NCI-H187 treated with DMSO at 0.1 percent for 48 hours (cell line): ENCODE measurements around the gene RUFY3.
"Not testable (repeated sequence)": the region's sequence is repeated elsewhere in the genome, so short reads cannot be mapped to it uniquely, and the experiment has no call there.

Experiments
- DNase-seq: peaks from one replicate; lab custom pipeline; 2025; lab: John Stamatoyannopoulos, UW

Gene RUFY3

DNA sequence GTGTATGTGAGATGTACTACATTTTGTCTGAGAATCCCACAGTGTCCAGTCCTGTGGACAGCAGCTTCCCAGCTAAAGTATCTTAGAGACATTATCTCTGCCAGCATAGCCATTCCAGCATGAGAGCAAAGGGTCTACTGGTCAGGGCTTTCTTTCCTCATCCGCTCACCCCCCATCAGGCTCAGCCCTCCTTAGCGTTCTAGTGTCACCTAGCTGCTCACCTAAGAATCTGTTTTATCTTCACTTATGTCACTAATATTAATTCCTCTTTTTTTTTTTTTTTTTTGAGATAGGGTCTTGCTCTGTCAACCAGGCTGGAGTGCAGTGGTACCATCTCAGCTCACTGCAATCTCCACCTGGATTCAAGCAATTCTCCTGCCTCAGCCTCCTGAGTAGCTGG, 15.6 kb downstream of the RUFY3 start:
- no peak for DNase-seq

DNA sequence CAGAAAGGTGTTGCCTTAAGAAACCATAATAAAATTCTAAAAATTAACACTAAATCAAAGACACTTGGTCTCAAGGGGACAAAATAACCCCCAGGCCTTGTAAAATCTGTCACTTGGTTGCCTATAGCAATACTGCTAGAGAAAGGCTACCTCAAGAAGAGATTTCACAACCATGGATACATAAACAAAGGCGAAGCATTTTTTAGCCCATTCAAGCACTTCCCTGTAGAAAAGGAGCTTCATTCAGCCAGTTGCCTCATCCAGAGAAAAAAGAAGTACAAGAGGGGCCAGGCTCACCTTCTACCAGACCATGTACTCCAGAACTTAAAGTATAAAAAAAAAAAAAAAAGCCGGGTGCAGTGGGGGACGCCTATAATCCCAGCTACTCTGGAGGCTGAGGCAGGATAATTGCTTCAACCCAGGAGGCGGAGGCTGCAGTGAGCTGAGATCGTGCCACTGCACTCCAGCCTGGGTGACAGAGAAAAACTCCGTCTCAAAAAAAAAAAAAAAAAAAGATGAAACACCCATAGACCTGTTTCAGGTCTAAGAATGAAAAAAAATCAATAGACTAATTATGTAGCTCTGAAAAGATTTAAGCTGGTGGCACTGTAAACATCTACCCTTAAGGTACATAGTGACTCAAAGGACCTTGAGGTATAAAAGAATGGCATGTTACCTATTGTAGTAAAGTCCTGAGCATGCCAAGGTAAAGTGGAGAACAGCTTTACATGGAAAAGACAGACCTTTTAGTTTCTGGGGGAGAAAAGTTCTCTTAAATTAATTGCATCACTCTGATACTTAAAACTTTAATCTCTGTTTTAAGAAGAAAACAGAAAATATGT, 18.0 kb downstream of the RUFY3 start:
- no peak for DNase-seq

GRCh38 chr4:70741867-70742658, 20.3 kb downstream of the RUFY3 start:
- DNase-seq, result no peak

- no peak for DNase-seq
These were observed 22.0 kb downstream of the RUFY3 start for GRCh38 chr4:70743731-70744130.

- DNase-seq, result no peak
These were observed 24.5 kb downstream of the RUFY3 start for GRCh38 chr4:70746179-70746839.

GRCh38 chr4:70747874-70748273, 26.1 kb downstream of the RUFY3 start:
- no peak for DNase-seq

GRCh38 chr4:70749313-70749712, 27.5 kb downstream of the RUFY3 start:
- no peak for DNase-seq

DNA sequence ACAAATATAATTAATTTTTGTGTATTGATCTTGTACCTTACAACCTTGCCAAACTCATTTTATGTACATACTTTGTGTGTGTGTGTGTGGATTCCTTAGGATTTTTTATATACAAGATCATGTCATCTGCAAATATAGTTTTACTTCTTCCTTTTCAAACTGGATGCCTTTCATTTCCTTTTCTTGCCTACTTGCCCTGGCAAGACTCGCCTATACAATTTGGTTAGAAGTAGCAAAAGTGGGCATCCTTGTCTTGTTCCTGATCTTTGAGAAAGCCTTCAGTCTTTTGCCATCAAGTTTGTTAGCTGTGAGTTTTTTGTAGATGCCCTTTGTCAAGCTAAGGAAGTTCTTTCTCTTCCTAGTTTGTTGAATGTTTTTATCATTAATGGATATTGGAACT, 30.5 kb downstream of the RUFY3 start:
- no peak for DNase-seq

DNA sequence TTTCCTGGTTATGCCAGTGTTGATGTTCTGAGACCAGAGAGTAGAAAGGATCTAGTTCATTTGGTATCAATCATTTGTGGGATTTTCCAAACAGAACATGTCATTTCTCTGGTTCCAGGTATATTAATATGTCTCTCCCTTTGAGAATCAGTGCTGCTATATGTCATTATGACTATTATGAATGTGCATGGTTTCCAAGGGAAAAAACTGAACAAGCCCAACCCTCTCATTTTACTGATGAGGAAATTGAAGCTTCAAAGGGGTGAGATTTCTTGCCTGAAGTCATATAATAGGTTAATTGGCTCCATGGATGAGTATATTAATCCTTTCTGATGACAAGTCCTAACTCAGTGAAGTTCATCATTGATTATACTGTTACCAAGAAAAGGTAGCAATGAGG, 31.9 kb downstream of the RUFY3 start:
- DNase-seq, result no peak

DNA sequence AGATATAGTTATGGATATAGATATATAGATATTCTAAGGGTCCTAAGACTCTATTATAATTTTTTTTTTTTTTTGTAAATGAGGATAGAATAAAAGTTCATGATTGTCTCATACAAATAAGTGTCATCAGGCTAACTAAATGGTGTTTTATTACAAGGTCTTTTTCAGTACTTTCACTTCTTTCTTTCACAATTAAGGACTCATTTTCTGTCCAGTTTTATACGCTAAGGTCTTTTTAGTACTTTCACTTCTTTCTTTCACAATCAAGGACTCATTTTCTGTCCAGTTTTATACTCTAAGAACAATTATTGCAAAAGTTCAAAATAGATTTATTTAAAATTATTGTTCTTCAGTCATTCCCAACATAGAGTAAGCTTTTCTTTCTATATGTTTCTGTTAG, 32.7 kb downstream of the RUFY3 start:
- DNase-seq, result no peak

DNA sequence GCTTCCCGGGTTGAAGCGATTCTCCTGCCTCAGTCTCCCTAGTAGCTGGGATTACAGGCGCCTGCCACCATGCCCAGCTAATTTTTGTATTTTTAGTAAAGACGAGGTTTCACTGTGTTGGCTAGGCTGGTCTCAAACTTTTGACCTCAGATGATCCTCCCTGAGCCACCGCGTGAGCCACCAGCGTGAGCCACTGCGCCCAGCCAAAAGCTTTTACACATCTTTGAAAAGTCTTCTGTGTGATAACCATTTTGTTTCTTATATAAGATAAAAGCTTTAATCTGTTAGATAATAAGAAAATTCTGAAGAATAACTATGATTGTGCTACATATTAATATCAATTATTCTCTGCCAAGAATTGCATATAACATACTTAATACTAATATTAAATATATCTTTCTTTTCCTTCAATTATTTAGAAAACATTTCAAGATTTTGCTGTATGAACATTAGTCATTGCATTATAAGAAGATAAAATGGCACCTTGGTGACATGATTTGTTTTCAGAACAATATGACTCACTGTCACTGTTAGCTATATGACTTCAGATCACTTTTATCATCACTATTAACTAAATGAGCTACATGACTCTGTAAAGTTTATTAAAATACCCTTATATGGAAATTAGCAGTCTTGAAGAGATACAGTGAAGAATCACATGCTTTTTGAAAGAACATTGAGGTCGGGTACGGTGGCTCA, 33.4 kb downstream of the RUFY3 start:
- no peak for DNase-seq

DNA sequence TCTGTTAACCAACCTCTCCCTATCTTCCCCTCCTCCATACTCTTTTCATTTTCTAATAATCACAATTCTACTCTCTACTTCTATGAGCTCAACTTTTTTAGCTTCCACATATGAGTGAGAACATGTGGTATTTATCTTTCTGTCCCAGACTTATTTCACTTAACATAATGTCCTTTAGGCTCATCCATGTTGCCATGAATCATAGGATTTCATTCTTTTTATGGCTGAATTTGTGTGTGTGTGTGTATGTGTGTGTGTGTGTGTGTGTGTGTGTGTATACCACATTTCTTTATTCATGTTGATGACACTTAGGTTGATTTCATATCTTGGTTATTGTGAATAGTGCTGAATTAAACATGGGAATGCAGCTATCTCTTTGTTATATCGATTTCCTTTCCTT, 37.4 kb downstream of the RUFY3 start:
- no peak for DNase-seq

- no peak for DNase-seq
These were observed 37.9 kb downstream of the RUFY3 start for GRCh38 chr4:70759627-70760026.

DNA sequence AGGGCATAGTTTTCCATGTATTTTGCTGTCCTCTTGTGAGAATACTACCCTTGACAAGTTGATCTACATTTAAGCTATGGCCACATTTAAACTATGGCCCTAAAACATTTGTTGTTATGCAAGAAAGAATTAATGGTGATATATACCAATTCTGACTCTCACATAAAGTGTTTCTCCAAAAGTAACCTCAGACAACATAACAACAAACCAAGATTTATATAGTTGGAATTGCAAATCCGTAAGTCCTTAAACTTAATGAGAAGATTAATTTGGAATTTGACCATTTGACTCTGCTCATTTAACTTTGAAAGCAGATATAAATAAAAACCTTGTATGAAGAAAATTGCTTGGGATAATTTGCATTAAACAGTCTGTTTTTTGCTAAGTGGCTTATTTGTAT, 38.9 kb downstream of the RUFY3 start:
- DNase-seq, result no peak

- DNase-seq, result no peak
These were observed 39.6 kb downstream of the RUFY3 start for GRCh38 chr4:70761276-70761816.

GRCh38 chr4:70765368-70765767, 43.6 kb downstream of the RUFY3 start:
- DNase-seq, result no peak

DNA sequence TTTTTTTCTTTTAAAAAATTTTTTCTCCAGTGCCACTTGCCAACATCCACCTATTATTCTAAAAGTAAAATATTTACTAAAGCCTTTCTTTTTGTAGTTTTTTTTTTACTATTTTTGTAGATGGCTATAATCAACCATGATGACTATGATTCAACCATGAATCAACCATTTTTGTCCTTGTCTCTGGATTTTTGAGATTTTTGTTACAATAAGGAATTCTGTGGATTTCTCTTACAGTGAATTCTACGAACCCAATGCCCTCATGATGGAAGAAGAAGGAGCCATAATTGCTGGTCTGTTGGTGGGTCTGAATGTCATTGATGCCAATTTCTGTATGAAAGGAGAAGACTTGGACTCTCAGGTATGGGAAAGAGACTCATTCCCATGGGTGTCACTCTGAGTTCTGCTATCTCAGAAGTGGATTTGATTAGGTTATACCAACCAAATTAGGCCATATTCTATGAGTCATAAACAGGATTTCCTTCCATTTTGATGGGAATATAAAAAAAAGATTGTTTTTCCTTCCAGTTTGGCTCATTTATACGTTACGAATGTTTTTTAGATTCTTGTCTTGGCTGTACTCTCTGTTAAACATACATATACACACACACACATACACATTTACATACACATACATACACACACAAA, 46.7 kb downstream of the RUFY3 start:
- no peak for DNase-seq

DNA sequence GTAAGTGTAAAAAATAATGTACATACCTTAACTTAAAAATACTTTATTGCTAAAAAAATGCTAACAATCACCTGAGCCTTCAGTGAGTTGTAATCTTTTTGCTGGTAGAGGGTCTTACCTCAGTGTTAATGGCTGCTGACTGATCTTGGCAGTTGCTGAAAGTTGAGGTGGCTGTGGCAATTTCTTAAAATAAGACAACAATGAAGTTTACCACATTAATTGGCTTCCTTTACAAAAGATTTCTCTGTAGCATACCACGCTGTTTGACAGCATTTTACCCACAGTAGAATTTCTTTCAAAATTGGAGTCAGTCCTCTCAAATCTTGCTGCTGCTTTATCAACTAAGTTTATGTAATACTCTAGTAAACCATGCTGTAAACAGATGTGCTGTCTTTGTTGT, 47.6 kb downstream of the RUFY3 start:
- not testable (repeated sequence) for DNase-seq

GRCh38 chr4:70772929-70773555, 51.3 kb downstream of the RUFY3 start:
- no peak for DNase-seq

GRCh38 chr4:70778888-70779422, 57.2 kb downstream of the RUFY3 start:
- no peak for DNase-seq

GRCh38 chr4:70783096-70783495, 61.3 kb downstream of the RUFY3 start:
- DNase-seq, result no peak
